Testis (tissue), 2 donors: ENCODE data around the gene CD101.

ENCODE experiments used
- CTCF ChIP-seq, 3 experiments: fragments of 450-650 bp in 2 of 3; fragments of 200-600 bp in 1 of 3; sonication (generic) in 1 of 3; IDR thresholded peaks; one replicate each; pipeline ENCODE4 v1.5.1; 2016 to 2019; ENCODE audit warnings: antibody characterized with exemption in 3 of 3, mild to moderate bottlenecking in 2 of 3, moderate library complexity in 1 of 3
- POLR2A ChIP-seq: fragments of 450-650 bp; IDR thresholded peaks from one replicate; pipeline ENCODE4 v1.6.1; 2017; ENCODE audit warnings: antibody characterized with exemption, mild to moderate bottlenecking, moderate library complexity

- TF ChIP-seq CTCF (IDR thresholded peaks at IDR 0.05) = no peak
- no peak for TF ChIP-seq POLR2A
These were observed 10.3 kb upstream of the CD101 start for GRCh38 chr1:116991171-116991845.
